Testis (tissue), 3 donors: ENCODE measurements around the gene NME7. TPM values are rescaled to one million over a fixed set of nuclear protein-coding genes. Genes with fewer than 3 reads are reported as not detected.

Experiments used
- DNase-seq: peaks from one replicate; pipeline ENCODE4 v3.0.0-alpha.2; 2019
- H3K27ac ChIP-seq, 2 donors: fragments of 200-600 bp; sonication (generic); one replicate each; pipeline ENCODE4 v1.5.1; 2019
- H3K27me3 ChIP-seq: fragments of 200-600 bp; sonication (generic); one replicate; pipeline ENCODE4 v1.5.1; 2019
- H3K36me3 ChIP-seq: fragments of 200-600 bp; sonication (generic); one replicate; pipeline ENCODE4 v1.5.1; 2017; ENCODE audit warnings: low read depth; ENCODE audit errors: missing control alignments
- H3K4me1 ChIP-seq: fragments of 200-600 bp; sonication (generic); one replicate; pipeline ENCODE4 v1.5.1; 2019
- H3K4me3 ChIP-seq, 2 donors: fragments of 200-600 bp; sonication (generic); one replicate each; pipeline ENCODE4 v1.5.1; 2017 to 2019
- H3K9me3 ChIP-seq: fragments of 200-600 bp; sonication (generic); one replicate; pipeline ENCODE4 v1.5.1; 2017
- POLR2A ChIP-seq: fragments of 450-650 bp; IDR thresholded peaks from one replicate; pipeline ENCODE4 v1.6.1; 2017; ENCODE audit warnings: antibody characterized with exemption, mild to moderate bottlenecking, moderate library complexity
- WGBS, 2 donors: methylation state at CpG; one replicate each; pipeline ENCODE4 v1.1.5; 2018; 5-methylcytosine and 5-hydroxymethylcytosine counted together
- intact Hi-C: fragments of 100-400 bp; cut with DNase I; formaldehyde crosslinking; loops from one replicate; pipeline ENCODE4 v1.15.1; 2023; ENCODE audit warnings: low total_unique reads
- polyA plus RNA-seq: library from polyadenylated mRNA; stranded (reverse); fragments of 350-450 nt; fragmentation: Illumina TruSeq; extraction: RNeasy Lipid Tissue Mini Kit (QIAGEN cat#74804); gene quantifications from one replicate; pipeline ENCODE4 v1.2.3, GENCODE V29; 2014; ENCODE audit warnings: low read depth, low replicate concordance; ENCODE audit not compliant: insufficient read depth
- total RNA-seq, 2 donors: library from RNA; depleted of rRNA; stranded (reverse); fragments of >200 nt; gene quantifications; one replicate each; pipeline ENCODE4 v1.2.3, GENCODE V29; 2016
- TF ChIP-seq, protein P1 (sequence below), 3 experiments: fragments of 450-650 bp in 2 of 3; fragments of 200-600 bp in 1 of 3; sonication (generic) in 1 of 3; IDR thresholded peaks; one replicate each; pipeline ENCODE4 v1.5.1; 2016 to 2019; ENCODE audit warnings: antibody characterized with exemption in 3 of 3, mild to moderate bottlenecking in 2 of 3, moderate library complexity in 1 of 3

The NME7 gene
- total and polyA plus RNA-seq, 3 donors from 2014 or later: 21.4 to 29.0 (median 24.0) TPM

DNA sequence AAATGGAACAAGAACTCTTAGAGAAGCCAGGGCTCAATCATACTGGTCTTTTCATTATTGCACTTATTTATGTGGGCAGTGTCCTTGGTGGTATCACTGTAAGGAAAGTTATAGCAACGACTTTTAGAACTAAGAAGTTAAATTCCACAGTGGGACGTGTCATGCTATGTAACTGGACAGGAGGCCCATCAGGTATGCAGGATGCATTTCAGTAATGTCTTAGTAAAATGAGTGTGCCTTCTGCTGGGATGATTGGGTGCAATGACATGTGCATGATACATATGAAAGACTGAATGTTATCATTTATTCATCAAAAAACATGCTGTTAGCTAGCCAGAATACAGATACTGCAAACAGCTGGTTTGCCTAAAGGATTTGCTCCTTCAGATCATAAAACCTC is 268.0 kb downstream of the NME7 start:
- Histone ChIP-seq H3K9me3 (no peaks in the 10 kb centered on the region), H3K4me1 (peaks cover 16% of the 10 kb centered on the region), H3K27ac (no peak overlapping the region), H3K36me3 (no peaks in the 10 kb centered on the region), H3K4me3 (no peak overlapping the region), H3K27me3 (no peaks in the 10 kb centered on the region)
- DNase-seq: no peak
- TF ChIP-seq, protein P1, sequence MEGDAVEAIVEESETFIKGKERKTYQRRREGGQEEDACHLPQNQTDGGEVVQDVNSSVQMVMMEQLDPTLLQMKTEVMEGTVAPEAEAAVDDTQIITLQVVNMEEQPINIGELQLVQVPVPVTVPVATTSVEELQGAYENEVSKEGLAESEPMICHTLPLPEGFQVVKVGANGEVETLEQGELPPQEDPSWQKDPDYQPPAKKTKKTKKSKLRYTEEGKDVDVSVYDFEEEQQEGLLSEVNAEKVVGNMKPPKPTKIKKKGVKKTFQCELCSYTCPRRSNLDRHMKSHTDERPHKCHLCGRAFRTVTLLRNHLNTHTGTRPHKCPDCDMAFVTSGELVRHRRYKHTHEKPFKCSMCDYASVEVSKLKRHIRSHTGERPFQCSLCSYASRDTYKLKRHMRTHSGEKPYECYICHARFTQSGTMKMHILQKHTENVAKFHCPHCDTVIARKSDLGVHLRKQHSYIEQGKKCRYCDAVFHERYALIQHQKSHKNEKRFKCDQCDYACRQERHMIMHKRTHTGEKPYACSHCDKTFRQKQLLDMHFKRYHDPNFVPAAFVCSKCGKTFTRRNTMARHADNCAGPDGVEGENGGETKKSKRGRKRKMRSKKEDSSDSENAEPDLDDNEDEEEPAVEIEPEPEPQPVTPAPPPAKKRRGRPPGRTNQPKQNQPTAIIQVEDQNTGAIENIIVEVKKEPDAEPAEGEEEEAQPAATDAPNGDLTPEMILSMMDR (IDR thresholded peaks at IDR 0.05): no peak
- no peak for TF ChIP-seq POLR2A
- intact Hi-C loops: no loop called here
- 72 to 80% methylated on average over 2 of the region's 2 CpGs for WGBS, 2 donors

DNA sequence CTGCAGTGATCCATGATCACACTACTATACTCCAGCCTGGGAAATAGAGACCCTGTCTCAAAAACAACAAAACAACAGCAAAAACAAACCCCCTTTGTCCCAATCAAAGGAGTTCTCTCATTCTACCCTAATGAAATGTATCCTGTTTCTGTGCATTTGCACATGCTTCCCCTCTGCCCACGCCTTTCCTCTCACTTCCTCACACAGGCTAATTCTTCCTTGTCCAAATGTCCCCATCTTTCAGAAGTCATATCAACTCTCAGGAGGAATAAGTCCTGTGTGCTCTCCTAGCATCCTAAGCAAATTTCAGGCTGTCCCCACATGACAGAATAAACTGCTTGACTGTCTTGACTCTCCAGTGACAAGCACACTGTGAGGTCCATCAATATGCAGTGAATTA is 269.2 kb downstream of the NME7 start:
- TF ChIP-seq POLR2A: no peak
- TF ChIP-seq, protein P1 (IDR thresholded peaks at IDR 0.05): no peak
- H3K9me3 ChIP-seq: no peaks in the 10 kb centered on the region
- no peak overlapping the region for H3K4me3 ChIP-seq
- H3K36me3 ChIP-seq: no peaks in the 10 kb centered on the region
- peaks cover 11% of the 10 kb centered on the region for H3K4me1 ChIP-seq
- 89 to 100% methylated on average over 1 of the region's 1 CpG for WGBS, 2 donors
- intact Hi-C loops: no loop called here
- no peak overlapping the region for H3K27ac ChIP-seq
- DNase-seq: no peak
- no peaks in the 10 kb centered on the region for H3K27me3 ChIP-seq

DNA sequence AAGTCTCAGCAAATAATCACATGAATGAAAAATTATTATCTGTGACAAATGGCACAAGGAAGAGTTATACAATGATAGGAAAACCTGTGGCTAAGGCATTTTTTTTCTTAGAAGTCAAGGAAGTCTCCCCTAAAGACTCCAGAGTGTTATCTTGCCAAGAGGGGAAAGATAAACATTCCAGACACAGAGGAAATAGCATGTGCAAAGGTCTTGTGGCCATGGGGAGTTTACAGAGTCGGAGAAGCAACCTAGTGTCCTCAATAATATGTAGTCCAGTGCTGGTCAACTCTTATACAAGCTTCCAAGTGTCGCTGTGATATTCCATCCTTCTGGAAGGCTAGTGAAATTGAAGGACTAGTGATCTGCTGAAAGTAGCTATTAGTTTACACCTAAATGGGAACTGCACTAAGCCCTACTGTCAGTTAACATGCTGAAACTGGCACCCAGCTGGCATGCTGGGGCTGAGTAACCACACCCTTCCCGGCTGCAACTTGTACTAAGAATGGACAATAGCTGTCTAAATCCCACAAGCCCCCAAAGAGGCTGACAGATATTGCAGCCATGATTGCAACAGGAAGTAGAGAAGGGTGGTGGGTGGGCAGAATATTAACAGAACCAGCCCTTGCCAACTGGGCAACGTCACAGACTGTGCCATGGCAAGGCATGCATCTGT is 272.6 kb downstream of the NME7 start:
- no peaks in the 10 kb centered on the region for H3K36me3 ChIP-seq
- no peak for TF ChIP-seq POLR2A
- TF ChIP-seq, protein P1 (IDR thresholded peaks at IDR 0.05): no peak
- no peaks in the 10 kb centered on the region for H3K9me3 ChIP-seq
- no peak overlapping the region for H3K4me3 ChIP-seq
- H3K27me3 ChIP-seq: no peaks in the 10 kb centered on the region
- intact Hi-C loops: no loop called here
- 85 to 92% methylated on average over 3 to 4 of the region's 4 CpGs for WGBS, 2 donors
- H3K27ac ChIP-seq: no peak overlapping the region
- no peak for DNase-seq
- H3K4me1 ChIP-seq: no peaks in the 10 kb centered on the region

DNA sequence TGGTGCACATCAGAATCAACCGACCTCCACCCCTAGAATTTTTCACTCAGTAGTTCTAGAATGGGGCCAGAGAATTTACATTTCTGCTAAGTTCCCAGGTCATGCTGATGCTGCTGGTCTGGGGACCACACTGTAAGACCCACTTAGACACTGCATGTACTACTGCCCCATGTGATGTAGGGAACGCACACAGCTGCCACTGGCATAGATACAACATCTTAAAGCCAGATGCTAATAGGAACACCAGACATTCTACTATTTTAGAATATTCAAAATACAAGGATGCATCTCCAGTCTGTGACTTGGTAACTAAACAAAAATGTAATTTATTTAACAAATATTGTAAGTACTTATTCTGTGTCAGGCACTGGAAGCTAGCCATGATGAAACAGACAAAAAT is 275.2 kb downstream of the NME7 start:
- Histone ChIP-seq H3K9me3 (no peaks in the 10 kb centered on the region), H3K36me3 (no peaks in the 10 kb centered on the region), H3K4me3 (no peak overlapping the region), H3K27ac (no peak overlapping the region), H3K27me3 (no peaks in the 10 kb centered on the region), H3K4me1 (no peaks in the 10 kb centered on the region)
- DNase-seq: no peak
- intact Hi-C loops: no loop called here
- TF ChIP-seq POLR2A: no peak
- TF ChIP-seq, protein P1 (IDR thresholded peaks at IDR 0.05): no peak
- 79 to 95% methylated on average over 2 of the region's 2 CpGs for WGBS, 2 donors

DNA sequence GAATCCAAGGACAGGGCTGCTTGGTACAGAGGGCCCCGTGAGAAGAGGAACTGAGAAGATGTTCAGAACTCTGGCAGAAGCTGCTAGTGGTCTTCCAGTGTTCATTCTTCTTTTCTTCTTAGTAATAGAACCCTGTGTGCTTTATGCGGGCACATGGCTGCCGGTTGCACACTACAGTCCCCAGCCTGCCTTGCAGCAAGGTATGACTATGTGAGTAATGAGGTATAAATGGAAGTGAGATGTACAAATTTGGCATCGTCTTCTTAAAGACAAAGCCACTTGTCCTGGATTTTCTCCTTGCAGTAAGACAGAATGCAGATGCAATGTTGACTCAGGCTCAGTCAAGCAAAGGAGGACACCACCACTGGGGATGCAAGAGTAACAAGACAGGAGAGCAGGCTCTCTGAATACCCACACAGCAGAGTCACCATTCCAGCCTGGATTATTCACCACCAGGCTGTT is 276.1 kb downstream of the NME7 start:
- 87 to 93% methylated on average over 4 of the region's 4 CpGs for WGBS, 2 donors
- DNase-seq: no peak
- H3K36me3 ChIP-seq: no peaks in the 10 kb centered on the region

More for the DNA sequence above, 276.1 kb downstream of the NME7 start:
- Histone ChIP-seq H3K4me3 (no peak overlapping the region), H3K9me3 (no peaks in the 10 kb centered on the region), H3K27ac (no peak overlapping the region), H3K27me3 (no peaks in the 10 kb centered on the region), H3K4me1 (no peaks in the 10 kb centered on the region)
- TF ChIP-seq POLR2A: no peak
- TF ChIP-seq, protein P1 (IDR thresholded peaks at IDR 0.05): no peak
- intact Hi-C loops: no loop called here
